T-cell (primary cell): Measurements from ENCODE around the gene CELF5. TPM values are rescaled to one million over a fixed set of nuclear protein-coding genes. Genes with fewer than 3 reads are reported as not detected.
A peak's percentile ranks its signal among the peaks of the same experiment; 100 is the strongest.

Experiments
- ATAC-seq, 4 experiments: fragments of 200-7000 bp in 3 of 4; fragments of 150-1000 bp in 1 of 4; cut with Tn5 transposase; replicated peaks in 1 of 4; 1 replicate in 3 of 4; 2 replicates in 1 of 4; pipeline ENCODE4 v1.10.0; 2021; ENCODE audit warnings: moderate library complexity in 3 of 4, mild to moderate bottlenecking in 2 of 4, moderate number of reproducible peaks in 1 of 4
- CTCF ChIA-PET, 2 donors: fragments of 300-600 bp; sonication (Branson Sonifier 250); formaldehyde crosslinking; loops; one replicate each; lab custom pipeline; 2022; ENCODE audit warnings: antibody characterized with exemption in 2 of 2; lab: Charles Lee
- POLR2A ChIA-PET, 2 donors: fragments of 300-600 bp; sonication (Branson Sonifier 250); formaldehyde crosslinking; loops; one replicate each; lab custom pipeline; 2022; ENCODE audit warnings: antibody characterized with exemption in 2 of 2; lab: Charles Lee
- DNase-seq, 35 experiments: peaks; one replicate each; pipeline versions ENCODE4 v3.0.0 to v3.0.0-alpha.2; 2013 to 2023
- H3K27ac ChIP-seq: one replicate; pipeline ENCODE4 v1.5.1; 2013; ENCODE audit warnings: low read length
- H3K27me3 ChIP-seq, 2 experiments: replicated peaks in 1 of 2; 1 replicate in 1 of 2; 2 replicates in 1 of 2; pipeline versions ENCODE4 v1.6.1 to v1.7.0; 2013; ENCODE audit warnings: low read length in 1 of 2, mixed read lengths in 1 of 2; ENCODE audit not compliant: control insufficient read depth in 2 of 2, insufficient read depth in 2 of 2; ENCODE audit errors: extremely low read depth in 1 of 2
- H3K36me3 ChIP-seq, 2 donors: 1 replicate in 1 of 2; 2 replicates in 1 of 2; pipeline versions ENCODE4 v1.6.1 to v1.7.0; 2013; ENCODE audit warnings: low read length in 1 of 2; ENCODE audit not compliant: control insufficient read depth in 2 of 2, insufficient read depth in 1 of 2; ENCODE audit errors: extremely low read depth in 1 of 2
- H3K4me1 ChIP-seq, 2 experiments: 1 replicate in 1 of 2; 2 replicates in 1 of 2; pipeline versions ENCODE4 v1.6.1 to v1.7.0; 2013; ENCODE audit warnings: low read length in 2 of 2, mixed read lengths in 1 of 2; ENCODE audit not compliant: insufficient read depth in 2 of 2, control insufficient read depth in 1 of 2; ENCODE audit errors: extremely low read depth in 1 of 2
- H3K4me3 ChIP-seq, 2 donors: 1 replicate in 1 of 2; 2 replicates in 1 of 2; pipeline versions ENCODE4 v1.5.1 to v1.7.0; 2013; ENCODE audit warnings: mild to moderate bottlenecking in 2 of 2, low read length in 1 of 2, moderate library complexity in 1 of 2; ENCODE audit not compliant: control insufficient read depth in 1 of 2; ENCODE audit errors: extremely low read depth in 1 of 2
- H3K9me3 ChIP-seq: 2 replicates; pipeline ENCODE4 v1.7.0; 2013
- H3K27ac Mint-ChIP-seq, 2 donors: one replicate each; pipeline ENCODE4 v1.8.0; 2020 to 2021; ENCODE audit warnings: mild to moderate bottlenecking in 2 of 2, mixed read lengths in 2 of 2
- H3K27me3 Mint-ChIP-seq, 2 donors: one replicate each; pipeline ENCODE4 v1.8.0; 2021 to 2022; ENCODE audit warnings: mixed read lengths in 2 of 2
- H3K36me3 Mint-ChIP-seq: one replicate; pipeline ENCODE4 v1.8.0; 2021; ENCODE audit warnings: mixed read lengths
- H3K4me1 Mint-ChIP-seq, 3 donors: one replicate each; pipeline ENCODE4 v1.8.0; 2020 to 2022; ENCODE audit warnings: mixed read lengths in 3 of 3, mild to moderate bottlenecking in 1 of 3
- H3K4me3 Mint-ChIP-seq, 3 donors: one replicate each; pipeline ENCODE4 v1.8.0; 2020 to 2022; ENCODE audit warnings: mild to moderate bottlenecking in 3 of 3, mixed read lengths in 3 of 3, moderate library complexity in 3 of 3
- H3K9me3 Mint-ChIP-seq, 3 donors: one replicate each; pipeline ENCODE4 v1.8.0; 2020 to 2022; ENCODE audit warnings: mixed read lengths in 3 of 3
- WGBS: methylation state at CpG from one replicate; pipeline ENCODE4 v1.1.5; 2013; ENCODE audit warnings: missing lambda C conversion rate; ENCODE audit not compliant: insufficient coverage; 5-methylcytosine and 5-hydroxymethylcytosine counted together
- total RNA-seq, 35 experiments: library from RNA in 6 of 35; stranded (reverse) in 6 of 35; fragments of 120-200 nt in 1 of 35; gene quantifications; one replicate each; pipeline versions ENCODE4 v1.2.1 to v1.2.4 and lab custom pipeline; 2013 to 2026

CELF5 gene
- total RNA-seq, 5 donors from 2014 or later (not counting 1 experiment from before 2014, with no cell fraction given), result 0.23 to 1.9 (median 0.39) TPM; not detected in 1

DNA sequence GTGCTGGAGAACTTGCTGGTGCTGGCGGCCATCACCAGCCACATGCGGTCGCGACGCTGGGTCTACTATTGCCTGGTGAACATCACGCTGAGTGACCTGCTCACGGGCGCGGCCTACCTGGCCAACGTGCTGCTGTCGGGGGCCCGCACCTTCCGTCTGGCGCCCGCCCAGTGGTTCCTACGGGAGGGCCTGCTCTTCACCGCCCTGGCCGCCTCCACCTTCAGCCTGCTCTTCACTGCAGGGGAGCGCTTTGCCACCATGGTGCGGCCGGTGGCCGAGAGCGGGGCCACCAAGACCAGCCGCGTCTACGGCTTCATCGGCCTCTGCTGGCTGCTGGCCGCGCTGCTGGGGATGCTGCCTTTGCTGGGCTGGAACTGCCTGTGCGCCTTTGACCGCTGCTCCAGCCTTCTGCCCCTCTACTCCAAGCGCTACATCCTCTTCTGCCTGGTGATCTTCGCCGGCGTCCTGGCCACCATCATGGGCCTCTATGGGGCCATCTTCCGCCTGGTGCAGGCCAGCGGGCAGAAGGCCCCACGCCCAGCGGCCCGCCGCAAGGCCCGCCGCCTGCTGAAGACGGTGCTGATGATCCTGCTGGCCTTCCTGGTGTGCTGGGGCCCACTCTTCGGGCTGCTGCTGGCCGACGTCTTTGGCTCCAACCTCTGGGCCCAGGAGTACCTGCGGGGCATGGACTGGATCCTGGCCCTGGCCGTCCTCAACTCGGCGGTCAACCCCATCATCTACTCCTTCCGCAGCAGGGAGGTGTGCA is 45.3 kb upstream of the CELF5 start:
- H3K27me3 Mint-ChIP-seq, result no peaks in the 10 kb centered on the region
- CTCF ChIA-PET, result interaction anchor here (0.5 kb wide), 2 partner anchors 219 to 1848 kb away, joined by 6 to 13 read pairs; no protein-coding TSS in a partner anchor
- peak overlapping the region; percentile 95 to 98 (median 95) for H3K4me3 Mint-ChIP-seq
- peaks cover 28% of the 10 kb centered on the region for H3K36me3 Mint-ChIP-seq
- H3K9me3 ChIP-seq, result no peaks in the 10 kb centered on the region
- peaks cover 24 to 63% of the 10 kb centered on the region in 2 experiments for H3K4me1 ChIP-seq
- WGBS, result under 1% methylated on average over 52 of the region's 52 CpGs
- H3K4me3 ChIP-seq, result peak overlapping the region; percentile 99
- peak; percentile 10 to 14 (median 12) for ATAC-seq
- H3K27ac Mint-ChIP-seq, result peak overlapping the region; percentile 94 to 98
- peaks cover 5 to 26% of the 10 kb centered on the region in 2 donors for H3K36me3 ChIP-seq
- DNase-seq, result peak in 5 of 35 experiments; percentile 13 to 50 (median 30)
- H3K9me3 Mint-ChIP-seq, result no peaks in the 10 kb centered on the region
- peaks cover 34 to 41% (median 35%) of the 10 kb centered on the region in 3 donors for H3K4me1 Mint-ChIP-seq
- H3K27me3 ChIP-seq, result no peaks in the 10 kb centered on the region
- peak overlapping the region; percentile 85 for H3K27ac ChIP-seq
- POLR2A ChIA-PET, result no interaction called here

DNA sequence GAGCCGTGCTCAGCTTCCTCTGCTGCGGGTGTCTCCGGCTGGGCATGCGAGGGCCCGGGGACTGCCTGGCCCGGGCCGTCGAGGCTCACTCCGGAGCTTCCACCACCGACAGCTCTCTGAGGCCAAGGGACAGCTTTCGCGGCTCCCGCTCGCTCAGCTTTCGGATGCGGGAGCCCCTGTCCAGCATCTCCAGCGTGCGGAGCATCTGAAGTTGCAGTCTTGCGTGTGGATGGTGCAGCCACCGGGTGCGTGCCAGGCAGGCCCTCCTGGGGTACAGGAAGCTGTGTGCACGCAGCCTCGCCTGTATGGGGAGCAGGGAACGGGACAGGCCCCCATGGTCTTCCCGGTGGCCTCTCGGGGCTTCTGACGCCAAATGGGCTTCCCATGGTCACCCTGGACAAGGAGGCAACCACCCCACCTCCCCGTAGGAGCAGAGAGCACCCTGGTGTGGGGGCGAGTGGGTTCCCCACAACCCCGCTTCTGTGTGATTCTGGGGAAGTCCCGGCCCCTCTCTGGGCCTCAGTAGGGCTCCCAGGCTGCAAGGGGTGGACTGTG is 44.6 kb upstream of the CELF5 start:
- Mint-ChIP-seq H3K4me1 (peaks cover 41 to 48% (median 42%) of the 10 kb centered on the region in 3 donors), H3K27me3 (no peaks in the 10 kb centered on the region), H3K27ac (peak overlapping the region; percentile 94 to 98), H3K4me3 (peak overlapping the region; percentile 95 to 98 (median 95)), H3K9me3 (no peaks in the 10 kb centered on the region), H3K36me3 (peaks cover 33% of the 10 kb centered on the region)
- Histone ChIP-seq H3K27me3 (no peaks in the 10 kb centered on the region), H3K4me1 (peaks cover 24 to 69% of the 10 kb centered on the region in 2 experiments), H3K4me3 (peak overlapping the region; percentile 99), H3K36me3 (peaks cover 5 to 33% of the 10 kb centered on the region in 2 donors), H3K27ac (peak overlapping the region; percentile 85), H3K9me3 (no peaks in the 10 kb centered on the region)
- under 1% methylated on average over 22 of the region's 31 CpGs for WGBS
- ATAC-seq (peak in 1 of 4 experiments; percentile 26), DNase-seq (peak in 4 of 35 experiments; percentile 24 to 40 (median 32))
- POLR2A ChIA-PET, result no interaction called here
- CTCF ChIA-PET, result interaction anchor here in 1 of 2 donors (0.5 kb wide), 1 partner anchor 1848 kb away, joined by 13 read pairs; no protein-coding TSS in a partner anchor

GRCh38 chr19:3183721-3184641 is 40.5 kb upstream of the CELF5 start:
- Mint-ChIP-seq H3K4me1 (peaks cover 56 to 60% (median 56%) of the 10 kb centered on the region in 3 donors), H3K36me3 (peaks cover 33% of the 10 kb centered on the region), H3K4me3 (peak overlapping the region; percentile 86 to 95 (median 89)), H3K9me3 (no peaks in the 10 kb centered on the region), H3K27me3 (no peaks in the 10 kb centered on the region), H3K27ac (peak overlapping the region; percentile 88 to 90)
- Histone ChIP-seq H3K4me3 (peak overlapping the region in 1 of 2 donors; percentile 55), H3K9me3 (no peaks in the 10 kb centered on the region), H3K36me3 (peaks cover 5 to 35% of the 10 kb centered on the region in 2 donors), H3K27me3 (no peaks in the 10 kb centered on the region), H3K27ac (peak overlapping the region; percentile 54), H3K4me1 (peaks cover 23 to 76% of the 10 kb centered on the region in 2 experiments)
- POLR2A ChIA-PET, result interaction anchor here in 1 of 2 donors (0.5 kb wide), 1 partner anchor 13 kb away, joined by 4 read pairs; no protein-coding TSS in a partner anchor
- 91% methylated on average over 8 of the region's 13 CpGs for WGBS
- DNase-seq (no peak), ATAC-seq (no peak)
- CTCF ChIA-PET, result interaction anchor here in 1 of 2 donors (1.2 kb wide), 1 partner anchor 233 kb away, joined by 3 read pairs; no protein-coding TSS in a partner anchor

DNA sequence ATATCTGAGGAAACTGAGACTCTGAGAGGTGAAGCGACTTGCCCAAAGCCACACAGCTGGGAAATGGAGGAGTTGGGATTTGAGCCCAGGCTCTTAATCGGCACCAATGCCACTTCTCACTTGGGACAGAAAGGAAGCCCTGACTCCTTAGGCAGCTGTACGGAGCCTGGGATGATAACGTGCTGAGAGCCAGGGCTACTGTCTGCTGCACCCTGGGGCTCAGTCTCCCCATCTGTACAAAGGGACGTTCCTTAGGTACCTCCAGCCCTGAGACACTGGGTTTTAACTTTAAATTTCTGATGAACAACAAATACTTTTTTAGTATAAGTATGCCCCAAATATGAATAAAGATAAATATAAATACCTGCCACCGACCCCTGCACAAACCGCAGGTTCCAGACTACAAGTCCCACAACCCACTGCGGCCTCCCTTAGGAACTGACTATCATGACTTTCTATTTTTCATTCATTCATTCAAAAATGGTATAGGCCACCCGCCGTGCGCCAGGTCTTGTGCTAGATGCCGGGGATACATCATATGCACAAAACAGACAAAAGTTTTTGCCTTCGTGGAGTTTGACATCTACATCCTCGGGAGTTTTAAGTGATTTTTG is 39.5 kb upstream of the CELF5 start:
- H3K27ac Mint-ChIP-seq, result peak overlapping the region; percentile 88 to 92
- ATAC-seq (peak; percentile 34 to 59 (median 38)), DNase-seq (peak in 24 of 35 experiments; percentile 60 to 84 (median 74))
- no peaks in the 10 kb centered on the region for H3K9me3 ChIP-seq
- ChIA-PET POLR2A (no interaction called here), CTCF (interaction anchor here in 1 of 2 donors (0.5 kb wide), 1 partner anchor 232 kb away, joined by 3 read pairs; no protein-coding TSS in a partner anchor)
- peak overlapping the region; percentile 86 to 95 (median 89) for H3K4me3 Mint-ChIP-seq
- H3K36me3 ChIP-seq, result peaks cover 5 to 35% of the 10 kb centered on the region in 2 donors
- H3K4me1 ChIP-seq, result peaks cover 23 to 85% of the 10 kb centered on the region in 2 experiments
- H3K27me3 Mint-ChIP-seq, result no peaks in the 10 kb centered on the region
- peaks cover 59 to 65% (median 60%) of the 10 kb centered on the region in 3 donors for H3K4me1 Mint-ChIP-seq
- peaks cover 32% of the 10 kb centered on the region for H3K36me3 Mint-ChIP-seq
- H3K27ac ChIP-seq, result peak overlapping the region; percentile 54
- H3K27me3 ChIP-seq, result no peaks in the 10 kb centered on the region
- H3K4me3 ChIP-seq, result peak overlapping the region; percentile 49 to 55
- no peaks in the 10 kb centered on the region for H3K9me3 Mint-ChIP-seq
- 24% methylated on average over 10 of the region's 14 CpGs for WGBS

GRCh38 chr19:3185461-3186159 is 38.9 kb upstream of the CELF5 start, which contains the start of gene NCLN:
Gene NCLN, plus strand, starts transcription at chr19:3185930. Its CDS starts 101 bp downstream, at chr19:3186031.
- ChIA-PET CTCF (interaction anchor here in 1 of 2 donors (0.5 kb wide), 1 partner anchor 233 kb away, joined by 3 read pairs; no protein-coding TSS in a partner anchor), POLR2A (no interaction called here)
- peaks cover 26% of the 10 kb centered on the region for H3K36me3 Mint-ChIP-seq
- H3K4me1 ChIP-seq, result peaks cover 23 to 91% of the 10 kb centered on the region in 2 experiments
- H3K9me3 Mint-ChIP-seq, result no peaks in the 10 kb centered on the region
- H3K4me3 ChIP-seq, result peak within 1 kb of the TSS; percentile 55 to 64
- H3K27me3 Mint-ChIP-seq, result no peaks in the 10 kb centered on the region
- no peaks in the 10 kb centered on the region for H3K27me3 ChIP-seq
- peaks cover 58 to 64% (median 59%) of the 10 kb centered on the region in 3 donors for H3K4me1 Mint-ChIP-seq
- DNase-seq (peak; percentile 84 to 96 (median 91)), ATAC-seq (peak; percentile 80 to 86 (median 84))
- WGBS, result under 1% methylated on average over 63 of the region's 69 CpGs
- H3K4me3 Mint-ChIP-seq, result peak within 1 kb of the TSS; percentile 86 to 95 (median 89)
- peak within 1 kb of the TSS; percentile 54 for H3K27ac ChIP-seq
- H3K27ac Mint-ChIP-seq, result peak within 1 kb of the TSS; percentile 88 to 92
- no peaks in the 10 kb centered on the region for H3K9me3 ChIP-seq
- H3K36me3 ChIP-seq, result peaks cover 5 to 31% of the 10 kb centered on the region in 2 donors
